Stimulated activated CD4-positive, alpha-beta T cell treated with anti-CD3 and anti-CD28 coated beads, TNF-alpha, amount 100 ng/mL, for 48 hours (primary cell): ENCODE data around the gene CCNF.

Source experiments
- DNase-seq, 3 donors: peaks; one replicate each; pipeline ENCODE4 v3.0.0-alpha.2; 2020; ENCODE audit warnings: low read depth in 3 of 3

The CCNF gene

DNA sequence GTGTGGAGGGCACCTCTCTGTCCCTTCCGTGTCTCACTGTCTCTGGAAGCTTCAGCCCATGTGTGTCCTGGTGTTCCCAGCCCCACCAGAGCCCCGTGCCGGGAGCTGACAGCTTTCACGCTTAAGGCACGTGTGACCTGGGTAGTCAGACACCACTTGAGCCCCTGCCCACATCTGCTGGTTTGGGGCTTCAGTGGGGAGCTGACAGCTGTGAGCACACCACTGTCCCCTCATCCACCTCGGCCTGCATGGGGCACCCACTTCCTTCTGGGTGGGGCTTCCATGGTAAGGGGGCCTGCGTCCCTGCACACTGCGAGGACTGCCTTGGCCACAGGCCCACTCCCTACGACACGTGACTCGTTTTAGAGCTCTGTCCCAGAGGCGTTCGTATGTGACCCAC, 28.0 kb downstream of the CCNF start:
- DNase-seq, result no peak

DNA sequence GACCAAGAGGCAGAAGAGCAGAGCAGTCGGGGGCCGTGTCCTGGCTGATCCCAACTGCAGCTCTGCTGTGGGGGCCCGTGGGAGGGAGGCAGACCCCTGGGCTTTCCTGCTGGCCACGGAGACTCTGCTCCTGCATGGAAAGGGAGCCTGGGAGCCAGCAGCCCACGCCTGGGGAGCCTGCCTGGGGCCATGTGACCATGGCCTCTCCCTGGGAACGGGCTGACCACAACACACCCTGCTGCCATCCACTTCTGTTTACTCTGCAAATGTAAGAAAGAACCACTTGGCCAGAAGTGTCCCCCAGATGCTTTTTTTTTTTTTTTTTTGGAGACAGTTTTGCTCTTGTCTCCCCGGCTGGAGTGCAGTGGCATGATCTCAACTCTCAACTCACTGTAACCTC, 28.7 kb downstream of the CCNF start:
- DNase-seq, result no peak

DNA sequence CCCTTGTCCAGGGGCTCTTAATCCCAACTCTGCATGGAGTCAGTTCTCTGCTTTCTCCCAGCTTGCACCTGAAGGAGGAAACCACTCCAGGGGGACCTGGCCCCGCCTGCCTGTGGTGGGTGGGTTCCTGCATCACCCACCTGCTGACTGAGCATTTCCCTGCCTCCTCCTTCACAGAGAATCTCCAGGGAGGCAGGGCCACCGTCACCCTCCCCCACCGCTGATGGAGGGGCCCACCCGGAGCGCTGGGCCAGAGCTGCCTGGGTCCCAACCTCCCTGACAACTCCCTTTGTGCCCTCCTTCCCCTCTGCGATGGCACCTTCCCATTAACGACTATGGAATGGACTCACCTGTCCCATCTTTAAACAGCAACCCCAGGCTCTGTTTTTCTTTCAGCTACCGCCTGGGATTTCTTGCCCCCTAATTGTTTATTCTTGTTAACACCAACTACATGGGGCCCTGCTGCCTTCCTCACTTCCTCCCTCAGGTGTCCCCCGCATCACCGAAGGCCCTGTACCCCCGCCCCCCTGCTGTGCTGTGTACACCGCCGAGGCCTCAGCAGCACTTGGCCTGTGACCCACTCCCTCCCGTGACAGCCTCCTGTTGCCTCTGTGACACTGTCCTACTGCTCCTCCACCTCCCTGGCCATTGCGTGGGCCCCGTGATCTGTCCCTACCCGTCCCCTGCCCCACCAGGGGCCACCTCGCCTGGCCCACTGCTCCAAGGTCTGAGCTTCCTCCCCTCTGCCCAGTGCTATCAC, 29.8 kb downstream of the CCNF start:
- no peak for DNase-seq

DNA sequence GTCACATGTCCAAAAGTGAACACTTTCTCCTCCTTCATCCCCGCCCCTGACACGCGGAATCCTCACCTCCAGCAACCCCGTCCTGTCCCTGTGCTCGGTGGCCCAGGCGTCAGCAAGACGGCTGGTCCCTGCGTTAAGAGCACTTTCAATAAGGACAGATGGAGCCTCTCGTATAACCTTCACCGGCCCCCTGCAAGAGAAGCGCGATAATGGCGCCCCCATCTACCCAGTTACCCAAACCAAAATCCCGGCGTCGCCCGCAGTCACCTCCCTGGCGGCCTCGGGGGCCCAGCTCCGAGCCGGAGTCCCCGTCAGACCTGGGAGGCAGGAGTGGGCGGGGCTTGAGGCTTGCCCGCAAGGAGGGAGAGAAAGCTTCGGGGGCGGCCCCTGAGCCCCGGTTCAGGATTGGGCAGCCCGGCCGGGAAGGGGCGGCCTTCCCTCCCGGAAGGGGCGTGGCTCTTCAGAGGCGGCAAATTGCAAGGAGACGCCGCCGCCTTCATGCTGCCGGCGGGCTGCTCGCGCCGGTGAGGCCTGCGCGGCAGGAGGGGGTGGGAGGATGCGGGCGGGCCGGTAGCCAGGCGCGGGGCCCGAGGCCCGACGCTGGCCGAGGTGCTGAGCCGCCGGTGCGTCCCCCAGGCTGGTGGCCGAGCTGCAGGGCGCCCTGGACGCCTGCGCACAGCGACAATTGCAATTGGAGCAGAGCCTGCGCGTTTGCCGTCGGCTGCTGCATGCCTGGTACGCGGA, 30.6 kb downstream of the CCNF start, which contains the start of gene TEDC2:
Gene TEDC2 (plus strand): TSS at position 463 of the 744 bp plus-strand sequence. CDS start 36 bp downstream, at position 499.
- peak; percentile 94 to 99 (median 95) for DNase-seq

DNA sequence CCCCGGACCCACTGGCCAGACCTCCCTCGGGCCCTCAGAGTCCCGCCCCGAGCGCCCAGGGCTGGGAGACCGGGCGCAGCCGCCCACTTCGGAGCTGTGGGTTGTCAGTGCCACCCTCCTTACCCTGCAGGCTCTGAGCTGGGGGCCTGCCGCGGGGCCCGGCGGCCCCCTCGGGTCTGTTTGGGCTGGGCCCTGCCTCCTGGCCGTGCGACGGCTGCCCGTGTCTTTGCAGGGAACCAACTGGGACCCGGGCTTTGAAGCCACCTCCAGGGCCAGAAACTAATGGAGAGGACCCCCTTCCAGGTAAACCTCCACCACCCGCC, 31.1 kb downstream of the CCNF start:
- no peak for DNase-seq

DNA sequence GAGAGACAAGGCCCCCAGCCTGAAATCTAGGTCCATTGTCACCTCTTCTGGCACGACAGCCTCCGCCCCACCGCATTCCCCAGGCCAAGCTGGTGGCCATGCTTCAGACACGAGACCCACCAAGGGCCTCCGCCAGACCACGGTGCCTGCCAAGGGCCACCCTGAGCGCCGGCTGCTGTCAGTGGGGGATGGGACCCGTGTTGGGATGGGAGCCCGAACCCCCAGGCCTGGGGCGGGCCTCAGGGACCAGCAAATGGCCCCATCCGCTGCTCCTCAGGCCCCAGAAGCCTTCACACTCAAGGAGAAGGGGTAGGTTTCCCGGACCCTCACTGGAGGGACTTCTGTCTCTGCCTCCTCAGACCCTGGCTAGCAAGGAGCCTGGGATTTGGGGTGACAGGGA, 31.7 kb downstream of the CCNF start:
- DNase-seq, result no peak

DNA sequence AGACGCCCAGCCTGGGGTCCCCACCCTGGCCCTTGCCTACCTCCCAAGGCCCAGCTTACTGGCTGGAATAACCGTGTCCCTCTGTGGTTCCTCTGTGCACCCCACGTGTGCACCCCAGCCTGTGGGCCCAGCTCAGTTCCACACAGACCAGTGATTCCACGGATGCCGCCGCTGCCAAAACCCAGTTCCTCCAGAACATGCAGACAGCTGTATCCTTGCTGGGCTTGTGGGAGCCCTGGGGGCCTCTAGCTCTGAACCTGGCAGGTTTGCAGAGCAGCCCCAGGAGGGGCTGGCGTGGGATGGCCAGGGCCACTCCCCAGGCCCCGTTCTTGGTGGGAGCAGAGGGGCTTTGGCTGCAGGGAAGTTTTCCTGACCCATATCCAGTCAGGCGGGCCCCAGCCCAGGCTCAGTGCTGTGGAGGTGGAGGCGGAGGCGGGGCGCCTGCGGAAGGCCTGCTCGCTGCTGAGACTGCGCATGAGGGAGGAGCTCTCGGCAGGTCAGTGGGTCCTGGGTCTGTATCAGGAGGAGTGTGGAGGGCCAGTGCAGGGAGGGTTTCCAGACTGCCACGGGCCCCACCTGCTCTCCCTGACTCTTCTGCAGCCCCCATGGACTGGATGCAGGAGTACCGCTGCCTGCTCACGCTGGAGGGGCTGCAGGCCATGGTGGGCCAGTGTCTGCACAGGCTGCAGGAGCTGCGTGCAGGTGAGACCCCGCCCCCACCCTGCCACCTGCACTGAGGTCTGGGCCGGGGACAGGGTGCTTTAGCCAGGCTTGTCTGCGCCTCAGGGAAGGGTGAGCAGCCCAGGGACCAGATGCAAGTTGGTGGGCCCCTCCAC, 33.0 kb downstream of the CCNF start:
- no peak for DNase-seq

DNA sequence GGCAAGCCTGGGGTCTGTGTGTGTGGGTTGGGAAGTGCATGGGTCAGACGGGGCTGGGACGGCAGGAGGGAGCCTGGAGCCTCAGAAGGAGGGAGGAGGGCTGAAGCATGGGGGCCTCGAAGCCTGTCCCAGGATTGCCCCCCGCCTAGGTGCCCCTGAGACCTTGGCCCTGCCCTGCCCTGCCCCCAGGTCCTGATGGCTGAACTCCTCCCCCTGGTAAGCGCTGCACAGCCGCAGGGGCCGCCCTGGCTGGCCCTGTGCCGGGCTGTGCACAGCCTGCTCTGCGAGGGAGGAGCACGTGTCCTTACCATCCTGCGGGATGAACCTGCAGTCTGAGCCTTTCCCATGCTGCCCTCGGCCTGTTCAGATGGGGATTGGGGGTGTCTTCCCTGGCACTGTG, 35.1 kb downstream of the CCNF start:
- no peak for DNase-seq

DNA sequence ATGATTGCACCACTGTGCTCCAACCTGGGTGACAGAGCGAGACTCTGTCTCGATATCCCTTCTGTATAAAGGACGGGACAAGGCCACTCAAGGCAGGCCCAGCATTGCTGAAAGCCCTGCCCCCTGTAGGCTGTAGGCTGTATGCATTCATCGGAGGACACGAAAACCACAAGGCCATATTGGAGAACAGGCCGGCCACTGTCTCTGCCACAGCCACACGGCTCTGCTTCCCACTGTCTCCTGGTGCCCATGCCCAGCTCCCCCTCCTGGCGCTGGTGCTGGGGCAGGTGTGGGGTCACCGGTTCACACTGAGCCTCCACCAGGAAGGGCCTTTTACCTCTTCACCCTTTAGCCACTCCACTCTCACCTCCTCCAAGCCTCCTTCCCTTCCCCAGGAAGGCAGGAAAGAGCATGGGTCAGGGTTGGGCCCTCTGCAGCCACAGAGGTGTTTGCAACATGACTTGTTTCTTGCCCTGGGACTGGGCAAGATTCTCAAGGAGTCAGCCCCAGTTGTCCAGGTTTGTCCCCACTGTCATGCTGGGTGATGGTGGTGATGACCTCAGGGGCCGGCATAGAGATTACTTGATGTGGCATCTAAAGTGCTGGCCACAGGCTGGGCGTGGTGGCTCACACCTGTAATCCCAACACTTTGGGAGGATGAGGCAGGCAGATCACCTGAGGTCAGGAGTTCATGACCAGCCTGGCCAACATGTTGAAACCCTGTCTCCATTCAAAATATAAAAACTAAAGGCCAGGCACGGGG, 36.6 kb downstream of the CCNF start:
- DNase-seq, result no peak

DNA sequence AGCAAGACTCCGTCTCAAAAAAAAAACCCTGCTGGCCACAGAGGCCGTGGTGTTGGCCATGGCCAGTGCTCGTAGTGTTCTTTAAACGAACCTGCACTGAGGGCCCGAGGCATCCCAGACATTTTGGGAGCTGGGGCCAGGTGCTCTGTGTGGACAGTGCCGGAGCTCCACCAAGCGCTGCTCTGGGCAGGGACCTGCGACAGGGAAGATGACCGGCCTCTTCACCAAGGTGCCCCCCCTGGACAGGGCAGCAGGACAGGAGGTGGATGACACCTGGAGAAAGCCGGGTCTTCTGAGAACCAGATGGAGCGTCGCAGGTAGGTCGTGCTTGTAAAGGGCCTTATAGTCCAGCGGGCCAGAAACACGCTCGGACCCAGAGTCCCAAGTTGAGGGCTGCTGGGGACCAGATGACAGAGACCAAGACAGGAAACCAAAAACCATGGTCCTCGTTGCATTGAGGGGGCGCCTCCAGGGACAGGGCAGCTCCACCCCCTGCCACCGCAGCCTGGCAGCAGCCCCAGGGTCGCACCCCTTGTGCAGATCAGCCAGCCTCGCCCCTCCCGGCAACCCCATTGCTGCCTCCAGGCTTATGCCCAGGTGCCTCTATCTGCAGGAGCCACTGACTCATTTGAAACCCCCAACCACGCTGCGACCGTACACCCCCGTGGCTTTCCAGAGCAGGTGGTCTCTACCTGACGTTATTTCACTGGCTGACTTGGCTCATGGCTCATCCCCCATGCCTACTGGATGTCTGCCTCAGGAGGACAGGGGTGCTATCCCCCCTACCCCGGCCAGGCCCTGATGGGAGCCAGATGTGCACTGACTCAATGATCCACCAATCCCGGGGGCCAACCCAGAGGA, 37.6 kb downstream of the CCNF start:
- DNase-seq, result no peak

DNA sequence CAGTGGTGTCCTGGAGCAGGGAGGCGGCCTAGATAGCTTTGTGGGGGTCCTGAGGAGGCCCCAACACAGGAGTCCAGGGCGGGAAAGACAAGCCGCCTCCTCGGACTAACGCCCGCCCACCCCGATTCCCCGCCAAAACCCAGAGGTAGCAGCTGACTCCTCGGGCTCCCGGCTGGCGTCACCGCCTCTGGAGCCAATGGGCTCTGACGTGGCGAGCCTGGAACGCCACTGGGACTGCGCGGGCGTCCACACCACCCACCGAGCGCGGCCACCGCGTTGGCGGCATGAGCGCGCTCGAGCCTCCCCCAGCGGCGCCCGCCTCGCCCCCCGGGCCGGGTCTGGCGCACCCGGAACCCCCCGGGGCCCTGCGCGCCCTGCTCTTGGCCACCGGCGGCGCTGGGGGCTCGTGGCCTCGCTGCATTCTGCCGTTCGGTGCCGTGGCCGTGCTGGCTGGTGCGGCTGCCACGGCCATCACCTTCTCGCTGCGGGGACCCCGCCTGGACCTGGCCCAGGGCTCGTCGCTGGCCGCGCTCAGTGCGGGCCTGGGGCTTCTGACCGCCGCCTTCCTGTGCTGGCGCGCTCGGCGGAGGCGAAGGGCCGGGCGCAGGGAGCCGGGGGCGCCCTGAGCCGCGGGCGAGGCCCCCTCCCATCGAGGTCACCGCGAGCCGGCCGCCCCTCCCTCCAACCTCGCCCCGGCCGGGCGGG, 38.4 kb downstream of the CCNF start:
- DNase-seq, result no peak

DNA sequence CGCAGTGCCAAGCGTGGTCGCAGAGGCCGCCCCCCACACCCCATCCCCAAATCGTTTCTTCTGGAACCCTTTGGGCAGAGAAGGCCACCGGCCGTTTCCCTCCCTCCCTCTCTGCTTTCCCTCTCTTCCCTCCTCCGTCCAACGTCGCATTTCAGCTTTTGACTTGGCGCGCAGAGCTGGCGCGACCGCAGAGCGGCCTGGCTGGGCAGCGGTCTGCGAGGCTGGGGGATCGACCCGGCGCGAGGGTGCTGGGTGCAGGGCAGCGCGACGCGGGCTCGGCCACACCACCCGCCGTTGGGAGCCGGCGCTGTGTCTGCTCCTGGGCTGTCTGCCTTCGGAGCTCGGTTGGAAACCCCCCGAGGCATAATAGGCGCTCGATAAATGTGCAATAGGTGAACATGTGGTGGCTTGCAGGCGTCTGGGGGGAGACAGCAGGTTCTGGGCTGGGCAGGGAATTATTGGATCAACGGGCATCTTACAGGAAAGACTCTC, 39.0 kb downstream of the CCNF start:
- DNase-seq, result no peak

DNA sequence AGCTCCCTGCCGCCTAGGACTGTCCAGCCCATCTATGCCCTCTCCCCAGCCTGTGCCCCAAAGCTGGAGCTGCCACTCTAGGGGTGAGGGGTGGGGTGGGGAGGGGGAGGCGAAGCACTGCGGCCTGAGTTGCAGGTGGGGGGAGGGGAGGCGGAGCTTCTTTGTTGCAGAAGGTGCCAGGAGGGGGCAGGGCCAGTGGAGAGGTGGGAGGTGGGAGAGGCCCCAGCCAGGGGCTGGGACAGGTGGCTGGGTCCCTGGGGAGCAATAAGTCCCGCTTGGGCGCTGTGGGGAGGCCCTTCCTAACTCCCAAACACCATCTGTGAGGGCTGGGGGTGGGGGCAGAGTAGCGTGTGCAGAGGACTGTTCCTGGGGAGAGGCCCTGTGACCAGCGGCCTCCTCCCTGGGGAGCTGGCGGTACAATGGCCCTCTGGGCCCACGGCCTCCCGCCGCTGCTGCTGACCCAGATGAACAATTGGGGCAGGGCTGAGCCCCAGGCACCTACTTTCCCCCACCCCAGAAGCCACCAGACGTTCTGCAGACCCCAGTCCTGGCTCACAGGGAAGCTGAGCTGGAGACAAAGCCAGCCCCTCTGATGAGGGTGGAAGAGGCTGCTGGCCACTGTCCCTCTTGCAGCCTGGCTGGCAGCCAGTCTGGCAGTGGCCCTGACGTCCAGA, 39.6 kb downstream of the CCNF start:
- no peak for DNase-seq

DNA sequence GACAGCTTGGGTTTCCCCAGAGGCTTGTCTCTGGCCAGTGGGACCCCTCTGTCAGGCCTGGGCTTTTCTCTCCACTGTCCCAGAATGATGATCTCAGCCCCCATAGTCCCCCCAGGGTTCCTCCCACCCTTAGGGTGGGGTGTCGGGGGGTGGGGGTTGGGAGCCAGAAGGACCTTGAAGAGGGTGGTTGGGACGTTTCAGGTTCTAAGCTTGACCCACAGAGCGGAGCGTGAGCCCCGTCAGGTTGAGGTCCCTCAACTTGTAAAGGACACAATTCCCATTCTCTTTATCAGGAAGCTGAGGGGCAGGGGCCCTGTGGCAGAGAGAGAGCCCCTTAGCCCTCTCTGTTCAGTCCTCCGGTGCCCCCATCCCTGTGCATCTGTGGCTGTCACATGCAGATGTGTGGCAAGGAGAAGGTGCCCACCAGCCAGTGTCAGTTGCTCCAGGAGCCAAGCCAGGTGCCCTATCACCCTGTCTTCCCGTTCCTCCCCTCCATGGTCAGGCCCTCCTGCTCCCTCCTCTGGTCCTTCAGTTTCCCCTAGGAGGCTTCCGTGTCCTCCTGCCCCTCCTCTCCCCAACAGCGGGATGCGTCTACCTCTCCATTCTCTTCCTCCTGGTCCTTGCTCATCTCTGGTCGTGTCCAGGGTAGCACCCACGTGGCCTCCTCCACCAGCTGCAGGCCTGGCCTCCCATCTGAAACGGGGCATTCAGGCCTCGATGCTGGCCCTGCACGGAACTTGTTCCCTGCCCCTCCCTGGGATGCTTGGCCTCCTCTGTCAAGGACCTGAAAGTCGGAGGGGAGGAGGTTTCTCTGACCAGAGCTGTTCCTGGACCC, 40.4 kb downstream of the CCNF start:
- no peak for DNase-seq

DNA sequence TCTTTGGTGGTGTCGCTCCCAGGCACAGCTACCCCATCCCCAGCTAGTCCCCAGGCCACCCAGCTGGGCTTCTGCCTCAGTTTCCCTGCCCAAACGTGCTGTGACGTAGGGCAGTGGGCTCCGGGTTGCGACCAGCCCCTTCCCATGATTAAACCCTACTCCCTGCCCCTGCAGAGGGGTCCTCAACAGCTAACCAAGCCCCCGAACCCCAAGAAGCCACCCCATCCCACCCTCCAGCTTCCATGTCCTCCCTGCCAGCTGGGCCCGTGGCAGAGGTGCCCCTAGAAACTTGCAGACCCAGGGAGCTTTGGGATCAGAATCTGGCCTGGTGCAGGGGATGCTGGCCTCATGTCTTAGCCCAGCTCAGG, 41.0 kb downstream of the CCNF start:
- DNase-seq, result no peak

DNA sequence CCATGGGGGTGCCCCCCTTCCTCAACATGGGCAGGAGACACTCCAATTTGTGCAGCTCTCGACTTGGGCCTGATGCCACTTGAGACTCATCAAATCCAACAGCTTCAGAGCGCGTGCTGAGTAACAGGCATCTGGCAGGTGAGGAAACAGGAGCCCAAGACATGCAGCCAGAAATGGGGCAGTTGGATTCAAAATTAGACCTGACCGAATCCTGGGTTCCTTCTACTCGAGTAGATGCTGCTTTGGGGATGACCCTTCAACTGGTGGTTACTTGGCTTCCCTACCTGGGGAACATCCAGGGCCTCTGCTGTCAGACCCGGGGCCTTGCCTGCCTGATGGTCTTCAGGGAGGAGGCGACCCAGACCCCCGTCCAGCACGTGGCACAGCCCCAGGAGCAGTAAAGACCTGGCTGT, 41.4 kb downstream of the CCNF start:
- DNase-seq, result no peak

DNA sequence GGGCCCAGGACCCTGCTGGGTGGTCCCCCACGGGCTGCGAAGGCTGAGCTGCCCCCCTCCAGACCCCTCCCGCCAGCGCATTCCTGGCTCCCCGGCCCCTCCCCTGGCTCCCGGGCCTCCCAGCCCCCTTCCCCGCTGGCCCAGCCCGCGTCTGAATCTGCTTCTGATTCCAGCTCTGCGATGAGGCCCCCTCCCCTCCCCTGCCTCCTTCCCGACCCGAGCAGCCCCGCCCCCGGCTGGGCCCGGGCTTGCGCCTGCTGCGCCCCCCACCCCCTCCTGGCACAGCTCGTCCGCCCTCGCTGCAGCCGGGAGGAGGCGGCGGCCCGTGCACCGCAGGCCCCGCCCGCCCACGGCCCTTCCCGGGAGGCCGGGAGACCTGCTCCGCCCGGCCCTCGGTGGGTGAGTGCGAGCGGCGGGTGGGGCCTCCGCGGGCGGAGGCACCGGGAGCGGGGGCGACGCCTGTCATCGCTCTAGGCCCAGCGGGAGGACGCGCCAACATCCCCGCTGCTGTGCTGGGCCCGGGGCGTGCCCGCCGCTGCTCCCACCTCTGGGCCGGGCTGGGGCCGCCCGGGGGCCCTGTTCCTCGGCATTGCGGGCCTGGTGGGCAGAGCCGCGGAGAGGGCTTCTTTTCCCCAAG, 41.9 kb downstream of the CCNF start, which contains the start of gene NTN3:
Gene NTN3 (plus strand): TSS at position 282 of the 637 bp plus-strand sequence. CDS start 405 bp downstream, outside the sequence.
- DNase-seq, result no peak
